GM19324 (cell line): Measurements from ENCODE around the gene ELAVL4.
"Not testable (repeated sequence)": the region's sequence is repeated elsewhere in the genome, so short reads cannot be mapped to it uniquely, and the experiment has no call there.

Experiments
- ATAC-seq: cut with Tn5 transposase; IDR thresholded peaks from one replicate; pipeline ENCODE4 v1.9.1; 2021; ENCODE audit warnings: mild to moderate bottlenecking, moderate library complexity; ENCODE audit not compliant: unreplicated experiment, low FRiP score

The ELAVL4 gene

GRCh38 chr1:50112193-50112592 is 3.5 kb downstream of the ELAVL4 start:
- no peak for ATAC-seq

GRCh38 chr1:50123071-50123470 is 14.4 kb downstream of the ELAVL4 start:
- no peak for ATAC-seq

GRCh38 chr1:50126927-50127715 is 18.4 kb downstream of the ELAVL4 start:
- ATAC-seq = no peak

- ATAC-seq = no peak
Observed at GRCh38 chr1:50129201-50129600, 20.5 kb downstream of the ELAVL4 start.

GRCh38 chr1:50132347-50132894 is 23.7 kb downstream of the ELAVL4 start:
- ATAC-seq = no peak

- no peak for ATAC-seq
Observed at GRCh38 chr1:50135716-50136115, 27.0 kb downstream of the ELAVL4 start.

GRCh38 chr1:50139339-50140181 is 30.8 kb downstream of the ELAVL4 start:
- ATAC-seq = no peak

- no peak for ATAC-seq
Observed at GRCh38 chr1:50140182-50140447, 31.4 kb downstream of the ELAVL4 start.

GRCh38 chr1:50147191-50147850 is 38.6 kb downstream of the ELAVL4 start:
- ATAC-seq = no peak

- ATAC-seq = no peak
Observed at GRCh38 chr1:50148142-50148923, 39.6 kb downstream of the ELAVL4 start.

- no peak for ATAC-seq
Observed at GRCh38 chr1:50152236-50152635, 43.5 kb downstream of the ELAVL4 start.

GRCh38 chr1:50155541-50155940 is 46.8 kb downstream of the ELAVL4 start:
- no peak for ATAC-seq

- no peak for ATAC-seq
Observed at GRCh38 chr1:50156241-50157010, 47.7 kb downstream of the ELAVL4 start.

- no peak for ATAC-seq
Observed at GRCh38 chr1:50157306-50157941, 48.7 kb downstream of the ELAVL4 start.

GRCh38 chr1:50158421-50158820 is 49.7 kb downstream of the ELAVL4 start:
- no peak for ATAC-seq

GRCh38 chr1:50163680-50164079 is 55.0 kb downstream of the ELAVL4 start:
- no peak for ATAC-seq

- ATAC-seq = not testable (repeated sequence)
Observed at GRCh38 chr1:50166351-50166750, 57.6 kb downstream of the ELAVL4 start.

- no peak for ATAC-seq
Observed at GRCh38 chr1:50172299-50172698, 63.6 kb downstream of the ELAVL4 start.

GRCh38 chr1:50174101-50174500 is 65.4 kb downstream of the ELAVL4 start:
- no peak for ATAC-seq
